ENCODE data around the gene MYO1H. TPM values are rescaled to one million over a fixed set of nuclear protein-coding genes. Genes with fewer than 3 reads are reported as not detected.

MYO1H gene
- total and polyA plus RNA-seq, 5 donors from 2014 or later, result 0.14 TPM; not detected in 4

DNA sequence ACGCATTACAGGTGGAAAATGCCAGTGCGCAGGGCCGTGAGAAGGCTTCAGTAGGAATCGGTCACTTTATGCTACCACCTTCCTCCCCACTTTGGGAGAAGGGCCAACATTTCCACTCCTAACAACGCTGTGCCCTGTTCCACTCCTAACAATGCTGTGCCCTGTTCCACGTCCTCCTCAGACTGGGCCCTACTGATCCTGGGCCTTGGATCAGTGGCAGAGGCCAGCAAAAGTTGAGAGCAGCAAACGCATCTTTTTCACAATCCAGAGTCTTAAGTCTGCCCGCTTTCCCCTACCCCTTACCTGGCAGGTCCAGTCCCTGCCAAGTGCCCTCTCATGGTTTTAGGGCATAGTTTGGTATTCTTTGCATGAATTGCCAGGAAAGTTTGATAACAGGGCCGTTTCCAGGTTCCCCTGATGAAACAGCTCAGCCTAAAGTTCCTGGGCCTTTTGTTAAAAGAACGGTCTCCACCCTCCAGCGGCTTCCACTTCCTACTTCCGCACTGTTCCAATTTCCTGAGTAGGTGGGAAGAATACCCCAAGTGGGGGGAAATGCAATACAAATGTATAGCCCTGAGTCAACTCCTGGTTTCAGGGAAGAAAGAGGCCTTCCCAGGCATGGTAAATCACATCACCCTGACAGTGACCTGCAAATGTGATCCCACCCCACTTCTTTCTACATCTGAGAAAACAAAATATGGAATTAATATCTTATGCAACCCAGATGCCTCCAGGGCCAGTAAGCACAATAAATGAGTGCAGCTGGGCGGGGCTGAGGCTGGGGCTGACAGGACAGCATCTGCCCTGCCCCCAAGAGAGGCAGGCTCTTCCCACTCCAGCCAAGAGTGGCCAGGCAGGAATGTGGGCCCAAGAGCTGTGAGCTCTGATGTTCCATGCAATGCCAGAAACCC, 114.4 kb downstream of the MYO1H start:
- no peak overlapping the region for H3K27ac ChIP-seq (ENCODE audit: insufficient read depth, low read length, poor library complexity, severe bottlenecking)
- H3K36me3 ChIP-seq (ENCODE audit: control insufficient read depth, insufficient read depth, low read length), result peaks cover 51% of the 10 kb centered on the region
- peaks cover 0 to 65% (median 30%) of the 10 kb centered on the region in 4 donors for H3K4me1 Mint-ChIP-seq
- DNase-seq (no peak), ATAC-seq (ENCODE audit: low read depth in 2 of 2) (no peak)
- peaks cover 7% of the 10 kb centered on the region for H3K4me1 ChIP-seq (ENCODE audit: control insufficient read depth, insufficient read depth, low read length, poor library complexity, severe bottlenecking)
- no peaks in the 10 kb centered on the region for H3K27me3 Mint-ChIP-seq
- H3K27me3 ChIP-seq (ENCODE audit: control insufficient read depth, insufficient read depth, low read length), result no peaks in the 10 kb centered on the region
- no peak overlapping the region for H3K4me3 Mint-ChIP-seq
- H3K36me3 Mint-ChIP-seq, result peaks cover 41% of the 10 kb centered on the region
- no peak overlapping the region for H3K4me3 ChIP-seq (ENCODE audit: low read depth, low read length)
- no peaks in the 10 kb centered on the region for H3K9me3 ChIP-seq (ENCODE audit: control insufficient read depth in 2 of 2, low read length in 2 of 2)
- H3K27ac Mint-ChIP-seq, result peak overlapping the region; percentile 7 to 86 (median 69)
- H3K9me3 Mint-ChIP-seq, result no peaks in the 10 kb centered on the region

DNA sequence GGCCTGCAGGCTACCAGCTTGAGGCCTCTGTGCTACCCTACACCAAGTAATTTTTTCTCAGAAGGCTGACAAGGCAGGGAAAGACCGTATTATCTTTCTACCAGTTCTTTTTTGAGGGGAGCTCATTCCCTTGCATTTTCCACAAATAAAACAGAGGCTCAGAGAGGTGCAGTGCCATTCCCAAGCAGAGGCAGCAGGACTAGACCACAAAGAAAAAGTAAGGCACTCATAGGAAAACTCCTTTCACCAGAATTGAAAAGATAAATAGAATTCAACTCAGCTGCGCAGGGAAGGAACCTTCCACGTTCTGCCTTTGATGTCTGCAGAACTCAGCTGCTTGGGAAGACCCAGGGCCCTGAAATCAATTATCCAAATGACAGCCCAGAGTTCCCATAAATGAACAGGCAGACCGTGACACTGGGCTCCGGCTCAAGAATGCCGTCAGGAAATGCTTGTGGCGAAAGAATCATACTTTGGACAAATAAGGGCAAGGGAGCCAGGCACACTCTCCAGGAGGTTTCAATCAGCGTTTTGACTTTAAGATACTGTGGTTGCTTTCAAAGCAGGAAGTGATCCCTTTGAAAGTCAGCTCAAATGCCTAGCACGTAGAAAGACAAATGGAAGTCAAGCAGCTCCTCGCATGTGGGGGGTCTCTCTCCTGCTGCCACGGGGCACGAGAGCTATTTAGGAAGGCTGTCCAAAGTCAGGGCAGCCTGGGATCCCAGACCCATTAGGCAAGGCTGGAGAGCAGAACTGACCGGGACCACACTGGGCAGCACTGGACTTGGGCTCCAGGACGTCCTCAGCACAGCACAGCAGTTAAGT, 115.4 kb downstream of the MYO1H start:
- H3K9me3 ChIP-seq (ENCODE audit: control insufficient read depth in 2 of 2, low read length in 2 of 2), result no peaks in the 10 kb centered on the region
- H3K9me3 Mint-ChIP-seq, result no peaks in the 10 kb centered on the region
- no peaks in the 10 kb centered on the region for H3K27me3 Mint-ChIP-seq
- DNase-seq (peak in 1 of 3 donors; percentile 29), ATAC-seq (ENCODE audit: low read depth in 2 of 2) (no peak)
- peaks cover 51% of the 10 kb centered on the region for H3K36me3 ChIP-seq (ENCODE audit: control insufficient read depth, insufficient read depth, low read length)
- H3K36me3 Mint-ChIP-seq, result peaks cover 33% of the 10 kb centered on the region
- H3K4me1 Mint-ChIP-seq, result peaks cover 0 to 65% (median 30%) of the 10 kb centered on the region in 4 donors
- H3K27ac Mint-ChIP-seq, result peak overlapping the region; percentile 45 to 78 (median 69)
- H3K4me3 ChIP-seq (ENCODE audit: low read depth, low read length), result no peak overlapping the region
- peak overlapping the region in 2 of 4 donors; percentile 44 to 49 for H3K4me3 Mint-ChIP-seq
- H3K4me1 ChIP-seq (ENCODE audit: control insufficient read depth, insufficient read depth, low read length, poor library complexity, severe bottlenecking), result peaks cover 7% of the 10 kb centered on the region
- H3K27me3 ChIP-seq (ENCODE audit: control insufficient read depth, insufficient read depth, low read length), result no peaks in the 10 kb centered on the region
- no peak overlapping the region for H3K27ac ChIP-seq (ENCODE audit: insufficient read depth, low read length, poor library complexity, severe bottlenecking)

DNA sequence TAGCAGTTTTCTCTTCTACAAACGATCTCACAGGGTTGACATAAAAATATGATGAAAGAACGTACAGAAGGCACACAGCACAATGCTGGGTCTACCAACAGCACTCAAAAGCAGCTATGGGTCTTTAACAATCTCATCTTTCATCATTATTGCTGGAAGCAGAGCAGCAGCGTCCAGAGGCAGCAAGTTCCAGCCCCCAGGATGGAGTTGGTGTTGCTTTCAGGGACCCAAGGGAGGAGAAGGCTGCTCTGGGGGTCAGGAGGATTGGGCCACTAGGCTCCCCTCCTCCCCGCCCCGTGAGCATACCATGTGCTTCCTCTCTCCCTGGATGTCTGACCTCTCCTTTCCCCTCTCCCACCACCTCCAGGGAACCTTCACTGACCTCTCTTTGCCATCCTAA, 116.1 kb downstream of the MYO1H start:
- DNase-seq (no peak), ATAC-seq (ENCODE audit: low read depth in 2 of 2) (no peak)
- H3K9me3 Mint-ChIP-seq, result no peaks in the 10 kb centered on the region
- Histone ChIP-seq H3K9me3 (ENCODE audit: control insufficient read depth in 2 of 2, low read length in 2 of 2) (no peaks in the 10 kb centered on the region), H3K4me1 (ENCODE audit: control insufficient read depth, insufficient read depth, low read length, poor library complexity, severe bottlenecking) (peaks cover 7% of the 10 kb centered on the region), H3K4me3 (ENCODE audit: low read depth, low read length) (no peak overlapping the region), H3K27ac (ENCODE audit: insufficient read depth, low read length, poor library complexity, severe bottlenecking) (no peak overlapping the region), H3K27me3 (ENCODE audit: control insufficient read depth, insufficient read depth, low read length) (no peaks in the 10 kb centered on the region), H3K36me3 (ENCODE audit: control insufficient read depth, insufficient read depth, low read length) (peaks cover 47% of the 10 kb centered on the region)
- no peaks in the 10 kb centered on the region for H3K27me3 Mint-ChIP-seq
- peaks cover 29% of the 10 kb centered on the region for H3K36me3 Mint-ChIP-seq
- peak overlapping the region in 1 of 3 donors; percentile 78 for H3K27ac Mint-ChIP-seq
- peak overlapping the region in 1 of 4 donors; percentile 8 for H3K4me3 Mint-ChIP-seq
- H3K4me1 Mint-ChIP-seq, result peaks cover 0 to 63% (median 28%) of the 10 kb centered on the region in 4 donors

DNA sequence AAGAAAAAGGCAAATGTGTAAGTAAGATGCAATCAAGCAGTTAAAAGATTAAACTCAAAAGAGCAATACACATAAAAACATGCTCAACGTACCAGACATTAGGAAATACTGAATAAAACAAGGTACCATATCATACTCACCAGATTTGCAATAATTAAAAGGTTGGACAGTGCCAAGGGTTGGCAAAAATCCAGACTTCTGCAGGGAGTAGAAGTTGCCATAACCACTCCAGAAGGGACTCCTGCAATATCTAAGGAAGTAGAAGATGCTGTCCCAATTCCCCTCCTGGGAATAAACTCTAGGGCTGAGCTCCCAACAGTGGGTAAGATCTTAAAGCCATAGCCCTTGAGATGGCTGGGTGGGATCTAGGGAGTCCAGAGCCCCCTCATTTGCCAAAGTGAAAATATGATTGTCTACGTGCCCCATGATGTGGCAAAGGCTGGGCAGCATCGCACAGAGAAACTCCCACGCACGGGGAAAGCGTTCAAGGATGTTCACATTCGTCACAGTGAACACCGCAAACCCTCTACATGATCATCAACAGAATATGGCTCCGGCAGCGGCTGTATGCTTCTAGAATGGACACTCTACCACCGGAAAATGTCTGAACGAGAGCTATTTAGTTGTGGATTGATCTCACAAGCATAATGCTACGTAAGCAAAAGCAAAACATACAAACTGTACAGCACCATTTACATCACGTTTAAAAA, 117.1 kb downstream of the MYO1H start:
- H3K4me1 ChIP-seq (ENCODE audit: control insufficient read depth, insufficient read depth, low read length, poor library complexity, severe bottlenecking), result peaks cover 7% of the 10 kb centered on the region

DNA sequence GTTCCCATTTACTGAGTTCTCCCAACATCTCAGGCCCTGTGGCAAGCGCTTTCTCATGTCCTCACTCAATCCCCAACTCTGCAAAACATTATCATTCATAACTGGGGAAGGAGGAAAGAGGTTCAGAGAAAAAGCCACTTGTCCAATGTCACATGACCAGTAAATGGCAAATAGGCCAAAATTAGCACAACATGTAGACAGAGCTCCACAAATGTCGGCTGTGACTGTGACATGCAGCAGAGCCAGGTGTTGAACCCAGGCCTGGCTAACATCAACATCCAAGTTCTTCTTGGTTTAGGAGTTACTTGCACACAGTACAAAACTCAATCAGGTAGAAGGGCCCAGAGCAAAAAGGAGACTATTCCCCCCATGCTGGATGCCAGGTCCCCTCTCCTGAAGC, 118.6 kb downstream of the MYO1H start:
- Histone ChIP-seq H3K9me3 (ENCODE audit: control insufficient read depth in 2 of 2, low read length in 2 of 2) (no peaks in the 10 kb centered on the region), H3K4me1 (ENCODE audit: control insufficient read depth, insufficient read depth, low read length, poor library complexity, severe bottlenecking) (peaks cover 7% of the 10 kb centered on the region), H3K27me3 (ENCODE audit: control insufficient read depth, insufficient read depth, low read length) (no peaks in the 10 kb centered on the region), H3K27ac (ENCODE audit: insufficient read depth, low read length, poor library complexity, severe bottlenecking) (no peak overlapping the region), H3K36me3 (ENCODE audit: control insufficient read depth, insufficient read depth, low read length) (peaks cover 46% of the 10 kb centered on the region), H3K4me3 (ENCODE audit: low read depth, low read length) (no peak overlapping the region)
- DNase-seq (no peak), ATAC-seq (ENCODE audit: low read depth in 2 of 2) (no peak)
- no peak overlapping the region for H3K4me3 Mint-ChIP-seq
- H3K36me3 Mint-ChIP-seq, result peaks cover 19% of the 10 kb centered on the region
- H3K4me1 Mint-ChIP-seq, result peaks cover 0 to 63% (median 37%) of the 10 kb centered on the region in 4 donors
- no peaks in the 10 kb centered on the region for H3K27me3 Mint-ChIP-seq
- no peaks in the 10 kb centered on the region for H3K9me3 Mint-ChIP-seq
- no peak overlapping the region for H3K27ac Mint-ChIP-seq

More for the DNA sequence above, 117.1 kb downstream of the MYO1H start:
- no peak overlapping the region for H3K27ac Mint-ChIP-seq
- Histone ChIP-seq H3K27ac (ENCODE audit: insufficient read depth, low read length, poor library complexity, severe bottlenecking) (no peak overlapping the region), H3K9me3 (ENCODE audit: control insufficient read depth in 2 of 2, low read length in 2 of 2) (no peaks in the 10 kb centered on the region), H3K36me3 (ENCODE audit: control insufficient read depth, insufficient read depth, low read length) (peaks cover 50% of the 10 kb centered on the region), H3K27me3 (ENCODE audit: control insufficient read depth, insufficient read depth, low read length) (no peaks in the 10 kb centered on the region), H3K4me3 (ENCODE audit: low read depth, low read length) (no peak overlapping the region)
- ATAC-seq (ENCODE audit: low read depth in 2 of 2) (no peak), DNase-seq (no peak)
- H3K4me1 Mint-ChIP-seq, result peaks cover 0 to 56% (median 25%) of the 10 kb centered on the region in 4 donors
- H3K36me3 Mint-ChIP-seq, result peaks cover 26% of the 10 kb centered on the region
- peak overlapping the region in 1 of 4 donors; percentile 17 for H3K4me3 Mint-ChIP-seq
- no peaks in the 10 kb centered on the region for H3K27me3 Mint-ChIP-seq
- no peaks in the 10 kb centered on the region for H3K9me3 Mint-ChIP-seq

DNA sequence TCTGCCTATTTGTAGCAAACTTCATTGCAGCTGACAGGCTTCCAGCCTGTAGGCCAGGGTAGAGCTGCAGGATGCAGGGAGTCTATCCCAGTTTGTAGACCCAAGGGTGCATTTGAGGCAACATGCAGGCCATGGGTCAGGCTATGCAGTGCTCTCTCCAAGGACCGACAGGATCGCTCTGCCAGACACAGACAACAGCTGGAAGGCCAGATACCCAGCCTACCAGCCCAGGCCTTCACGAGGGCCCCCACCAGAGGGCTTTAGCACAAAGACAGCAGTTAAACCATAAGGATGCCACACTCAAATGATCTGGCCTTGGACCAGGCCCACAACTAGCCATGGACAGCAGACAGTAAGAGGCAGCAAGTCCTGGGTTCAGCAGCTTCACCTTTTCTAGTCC, 119.1 kb downstream of the MYO1H start:
- Histone ChIP-seq H3K27ac (ENCODE audit: insufficient read depth, low read length, poor library complexity, severe bottlenecking) (no peak overlapping the region), H3K36me3 (ENCODE audit: control insufficient read depth, insufficient read depth, low read length) (peaks cover 46% of the 10 kb centered on the region), H3K4me1 (ENCODE audit: control insufficient read depth, insufficient read depth, low read length, poor library complexity, severe bottlenecking) (peaks cover 7% of the 10 kb centered on the region), H3K4me3 (ENCODE audit: low read depth, low read length) (no peak overlapping the region), H3K9me3 (ENCODE audit: control insufficient read depth in 2 of 2, low read length in 2 of 2) (no peaks in the 10 kb centered on the region), H3K27me3 (ENCODE audit: control insufficient read depth, insufficient read depth, low read length) (no peaks in the 10 kb centered on the region)
- Mint-ChIP-seq H3K4me3 (no peak overlapping the region), H3K4me1 (peaks cover 0 to 58% (median 36%) of the 10 kb centered on the region in 4 donors), H3K9me3 (no peaks in the 10 kb centered on the region), H3K27me3 (no peaks in the 10 kb centered on the region), H3K27ac (no peak overlapping the region), H3K36me3 (peaks cover 19% of the 10 kb centered on the region)
- DNase-seq (no peak), ATAC-seq (ENCODE audit: low read depth in 2 of 2) (no peak)

DNA sequence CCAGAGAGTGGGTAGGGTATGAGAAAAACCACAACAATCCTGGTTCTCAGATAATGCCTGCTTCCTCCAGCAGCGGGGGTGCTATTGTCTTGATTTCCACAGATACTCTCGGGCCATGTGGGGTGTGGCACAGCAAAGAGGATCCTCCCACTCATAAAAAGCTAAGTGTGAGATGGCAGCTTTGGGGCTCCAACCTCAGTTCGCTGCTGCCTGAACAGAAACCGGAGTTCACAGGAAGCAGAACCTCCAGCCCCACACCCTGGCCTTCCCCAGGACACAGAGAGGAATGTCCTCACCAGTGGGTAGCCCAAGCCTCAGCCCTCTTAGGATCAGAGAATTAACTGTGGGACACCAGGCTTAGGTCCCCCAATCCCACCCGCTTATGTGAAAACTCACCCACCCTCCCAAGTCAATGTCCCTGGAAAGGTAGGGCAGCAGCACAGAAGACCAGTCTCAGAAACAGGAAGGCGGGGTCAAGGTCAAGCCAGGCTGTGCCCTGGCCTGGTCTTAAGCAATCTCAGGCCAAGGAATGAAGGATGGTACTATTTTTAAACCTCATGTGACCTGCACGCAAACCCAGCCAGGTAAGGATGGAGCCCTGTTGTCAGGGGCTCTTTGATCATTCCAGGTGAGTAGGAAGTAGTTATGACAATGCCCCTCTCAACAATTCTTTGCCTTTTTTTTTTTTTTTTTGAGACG, 120.4 kb downstream of the MYO1H start:
- H3K4me1 ChIP-seq (ENCODE audit: control insufficient read depth, insufficient read depth, low read length, poor library complexity, severe bottlenecking), result peaks cover 3% of the 10 kb centered on the region
- no peak overlapping the region for H3K27ac Mint-ChIP-seq
- no peak overlapping the region for H3K4me3 Mint-ChIP-seq
- H3K9me3 ChIP-seq (ENCODE audit: control insufficient read depth in 2 of 2, low read length in 2 of 2), result no peaks in the 10 kb centered on the region
- H3K27me3 ChIP-seq (ENCODE audit: control insufficient read depth, insufficient read depth, low read length), result no peaks in the 10 kb centered on the region
- H3K27me3 Mint-ChIP-seq, result no peaks in the 10 kb centered on the region
- H3K9me3 Mint-ChIP-seq, result no peaks in the 10 kb centered on the region
- ATAC-seq (ENCODE audit: low read depth in 2 of 2) (no peak), DNase-seq (no peak)
- H3K27ac ChIP-seq (ENCODE audit: insufficient read depth, low read length, poor library complexity, severe bottlenecking), result no peak overlapping the region
- peaks cover 42% of the 10 kb centered on the region for H3K36me3 ChIP-seq (ENCODE audit: control insufficient read depth, insufficient read depth, low read length)
- no peak overlapping the region for H3K4me3 ChIP-seq (ENCODE audit: low read depth, low read length)
- H3K36me3 Mint-ChIP-seq, result peaks cover 19% of the 10 kb centered on the region
- H3K4me1 Mint-ChIP-seq, result peaks cover 0 to 49% (median 34%) of the 10 kb centered on the region in 4 donors

Data from CD4-positive, CD25-positive, alpha-beta regulatory T cell (primary cell).